Stimulated activated CD4-positive, alpha-beta T cell treated with anti-CD3 and anti-CD28 coated beads, Interleukin-12 subunit alpha, Interleukin-12 subunit beta, amount 100 ng/mL, for 24 hours (primary cell): ENCODE data around the gene BBIP1.

Experiments used
- DNase-seq, 2 experiments: peaks; one replicate each; pipeline ENCODE4 v3.0.0-alpha.2; 2020; ENCODE audit warnings: low read depth in 2 of 2

BBIP1 gene

GRCh38 chr10:110863956-110864355 lies 55.0 kb downstream of the BBIP1 start:
- DNase-seq: no peak

- DNase-seq: no peak
Measured at GRCh38 chr10:110863361-110863760, 55.6 kb downstream of the BBIP1 start.

GRCh38 chr10:110862961-110863360 lies 56.0 kb downstream of the BBIP1 start:
- no peak for DNase-seq

GRCh38 chr10:110861930-110862649 lies 56.9 kb downstream of the BBIP1 start:
- DNase-seq: no peak

- no peak for DNase-seq
Measured at GRCh38 chr10:110861476-110861875, 57.5 kb downstream of the BBIP1 start.

GRCh38 chr10:110860576-110861241 lies 58.3 kb downstream of the BBIP1 start:
- DNase-seq: no peak

GRCh38 chr10:110859973-110860376 lies 59.0 kb downstream of the BBIP1 start:
- no peak for DNase-seq

- DNase-seq: no peak
Measured at GRCh38 chr10:110859206-110859972, 59.6 kb downstream of the BBIP1 start.

- no peak for DNase-seq
Measured at GRCh38 chr10:110858297-110858934, 60.6 kb downstream of the BBIP1 start.

GRCh38 chr10:110857265-110858171 lies 61.5 kb downstream of the BBIP1 start:
- DNase-seq: no peak

GRCh38 chr10:110853921-110854605 lies 64.9 kb downstream of the BBIP1 start:
- DNase-seq: no peak

- no peak for DNase-seq
Measured at GRCh38 chr10:110852947-110853346, 66.0 kb downstream of the BBIP1 start.

- DNase-seq: no peak
Measured at GRCh38 chr10:110852255-110852896, 66.6 kb downstream of the BBIP1 start.

- no peak for DNase-seq
Measured at GRCh38 chr10:110851020-110851612, 67.9 kb downstream of the BBIP1 start.

- no peak for DNase-seq
Measured at GRCh38 chr10:110850099-110850498, 68.9 kb downstream of the BBIP1 start.
